ENCODE measurements around the gene ZNF582. TPM values are rescaled to one million over a fixed set of nuclear protein-coding genes. Genes with fewer than 3 reads are reported as not detected.

The ZNF582 gene
- polyA plus RNA-seq, 1 donor (not counting 4 experiments of a cell fraction or from before 2014, with no cell fraction given) = 4.7 TPM

DNA sequence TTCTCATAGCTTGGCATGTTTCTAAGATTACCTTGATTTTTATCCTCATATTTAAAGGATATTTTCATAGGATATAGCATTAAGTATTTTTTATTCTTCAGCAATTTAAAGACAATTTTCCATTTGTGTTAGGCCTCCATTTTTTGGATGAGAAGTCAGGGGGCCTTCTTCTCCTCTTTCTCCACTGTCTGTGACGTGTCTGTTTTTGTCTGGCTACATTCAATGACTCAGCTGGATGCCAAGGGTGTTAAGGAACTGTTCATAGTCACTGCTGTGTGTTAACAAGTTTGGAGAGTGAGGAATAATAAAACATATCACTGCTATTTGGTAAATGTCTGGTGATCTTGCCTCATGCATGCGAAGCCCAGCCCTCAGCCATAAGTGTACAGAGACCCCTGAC is 36.4 kb downstream of the ZNF582 start:
- Histone ChIP-seq H2AFZ (ENCODE audit: control insufficient read depth, low read length) (no peak overlapping the region), H3K27ac (ENCODE audit: control insufficient read depth, insufficient read depth, low read length) (no peak overlapping the region), H3K79me2 (ENCODE audit: control insufficient read depth, insufficient read depth, low read length) (no peaks in the 10 kb centered on the region), H3K4me2 (ENCODE audit: control insufficient read depth, extremely low read depth, insufficient read depth, low read depth, low read length) (no peak overlapping the region), H3K9ac (ENCODE audit: control insufficient read depth, extremely low read depth, insufficient read depth, low read length) (no peak overlapping the region), H3K4me3 (ENCODE audit: control insufficient read depth in 2 of 3, extremely low read depth in 1 of 3, insufficient read depth in 2 of 3, low read depth in 1 of 3, low read length in 3 of 3) (no peak overlapping the region), H3K27me3 (ENCODE audit: control insufficient read depth, extremely low read depth, insufficient read depth, low read length) (no peaks in the 10 kb centered on the region), H3K9me3 (ENCODE audit: control insufficient read depth, low read depth, low read length) (peaks cover 3% of the 10 kb centered on the region), H3K36me3 (ENCODE audit: control insufficient read depth in 2 of 2, extremely low read depth in 1 of 2, insufficient read depth in 2 of 2, low read length in 2 of 2) (no peaks in the 10 kb centered on the region), H3K9me1 (ENCODE audit: control insufficient read depth, extremely low read depth, insufficient read depth, low read length) (no peaks in the 10 kb centered on the region), H3K4me1 (ENCODE audit: control insufficient read depth, extremely low read depth, insufficient read depth, low read length) (no peaks in the 10 kb centered on the region), H4K20me1 (ENCODE audit: control insufficient read depth, extremely low read depth, insufficient read depth, low read length) (no peaks in the 10 kb centered on the region)
- no peak for DNase-seq (ENCODE audit: low read depth, low spot score)
- dilution Hi-C loops (cut with MboI; ENCODE audit: extremely low pct_ligation_motif_present, low sequenced_read_pairs) = no loop called here
- no peak for TF ChIP-seq EZH2 (IDR thresholded peaks at IDR 0.05; ENCODE audit: low read length)
- TF ChIP-seq, protein P1, sequence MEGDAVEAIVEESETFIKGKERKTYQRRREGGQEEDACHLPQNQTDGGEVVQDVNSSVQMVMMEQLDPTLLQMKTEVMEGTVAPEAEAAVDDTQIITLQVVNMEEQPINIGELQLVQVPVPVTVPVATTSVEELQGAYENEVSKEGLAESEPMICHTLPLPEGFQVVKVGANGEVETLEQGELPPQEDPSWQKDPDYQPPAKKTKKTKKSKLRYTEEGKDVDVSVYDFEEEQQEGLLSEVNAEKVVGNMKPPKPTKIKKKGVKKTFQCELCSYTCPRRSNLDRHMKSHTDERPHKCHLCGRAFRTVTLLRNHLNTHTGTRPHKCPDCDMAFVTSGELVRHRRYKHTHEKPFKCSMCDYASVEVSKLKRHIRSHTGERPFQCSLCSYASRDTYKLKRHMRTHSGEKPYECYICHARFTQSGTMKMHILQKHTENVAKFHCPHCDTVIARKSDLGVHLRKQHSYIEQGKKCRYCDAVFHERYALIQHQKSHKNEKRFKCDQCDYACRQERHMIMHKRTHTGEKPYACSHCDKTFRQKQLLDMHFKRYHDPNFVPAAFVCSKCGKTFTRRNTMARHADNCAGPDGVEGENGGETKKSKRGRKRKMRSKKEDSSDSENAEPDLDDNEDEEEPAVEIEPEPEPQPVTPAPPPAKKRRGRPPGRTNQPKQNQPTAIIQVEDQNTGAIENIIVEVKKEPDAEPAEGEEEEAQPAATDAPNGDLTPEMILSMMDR (optimal IDR thresholded peaks at IDR 0.05 in 1 of 3, IDR thresholded peaks at IDR 0.05 in 1 of 3, conservative IDR thresholded peaks at IDR 0.05 in 1 of 3; ENCODE audit: extremely low read depth in 1 of 3, insufficient read depth in 2 of 3, low read length in 3 of 3) = no peak
- no peak for FAIRE-seq

DNA sequence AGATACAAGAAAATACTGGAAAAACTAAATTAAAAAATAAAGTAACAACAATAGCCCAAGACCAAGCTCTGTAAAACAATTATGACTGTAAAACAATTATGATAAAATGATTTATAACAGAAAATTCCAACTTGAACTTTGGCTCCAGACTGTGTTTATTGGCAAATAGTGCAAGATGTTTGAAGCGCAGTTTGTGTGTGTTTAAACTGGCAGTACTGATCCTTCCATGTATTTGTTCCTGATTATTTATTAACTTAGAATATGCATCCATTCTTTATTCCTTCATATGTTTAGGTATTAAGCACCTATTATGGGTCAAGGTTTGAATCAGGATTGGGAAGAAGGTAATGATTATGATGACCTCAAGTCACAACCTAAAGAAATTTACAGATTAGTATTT is 37.8 kb downstream of the ZNF582 start:
- TF ChIP-seq EZH2 (IDR thresholded peaks at IDR 0.05; ENCODE audit: low read length) = no peak
- TF ChIP-seq, protein P1 (optimal IDR thresholded peaks at IDR 0.05 in 1 of 3, IDR thresholded peaks at IDR 0.05 in 1 of 3, conservative IDR thresholded peaks at IDR 0.05 in 1 of 3; ENCODE audit: extremely low read depth in 1 of 3, insufficient read depth in 2 of 3, low read length in 3 of 3) = no peak
- dilution Hi-C loops (cut with MboI; ENCODE audit: extremely low pct_ligation_motif_present, low sequenced_read_pairs) = no loop called here
- H3K9me1 ChIP-seq (ENCODE audit: control insufficient read depth, extremely low read depth, insufficient read depth, low read length) = no peaks in the 10 kb centered on the region
- FAIRE-seq = no peak
- no peak overlapping the region for H2AFZ ChIP-seq (ENCODE audit: control insufficient read depth, low read length)
- H3K4me3 ChIP-seq (ENCODE audit: control insufficient read depth in 2 of 3, extremely low read depth in 1 of 3, insufficient read depth in 2 of 3, low read depth in 1 of 3, low read length in 3 of 3) = no peak overlapping the region
- no peak overlapping the region for H3K4me2 ChIP-seq (ENCODE audit: control insufficient read depth, extremely low read depth, insufficient read depth, low read depth, low read length)
- H3K9ac ChIP-seq (ENCODE audit: control insufficient read depth, extremely low read depth, insufficient read depth, low read length) = no peak overlapping the region
- H4K20me1 ChIP-seq (ENCODE audit: control insufficient read depth, extremely low read depth, insufficient read depth, low read length) = no peaks in the 10 kb centered on the region
- no peak for DNase-seq (ENCODE audit: low read depth, low spot score)
- H3K27me3 ChIP-seq (ENCODE audit: control insufficient read depth, extremely low read depth, insufficient read depth, low read length) = no peaks in the 10 kb centered on the region
- no peak overlapping the region for H3K27ac ChIP-seq (ENCODE audit: control insufficient read depth, insufficient read depth, low read length)
- no peaks in the 10 kb centered on the region for H3K4me1 ChIP-seq (ENCODE audit: control insufficient read depth, extremely low read depth, insufficient read depth, low read length)
- H3K36me3 ChIP-seq (ENCODE audit: control insufficient read depth in 2 of 2, extremely low read depth in 1 of 2, insufficient read depth in 2 of 2, low read length in 2 of 2) = no peaks in the 10 kb centered on the region
- no peaks in the 10 kb centered on the region for H3K9me3 ChIP-seq (ENCODE audit: control insufficient read depth, low read depth, low read length)
- H3K79me2 ChIP-seq (ENCODE audit: control insufficient read depth, insufficient read depth, low read length) = no peaks in the 10 kb centered on the region

All from keratinocyte (primary cell).